ENCODE results near the gene ZBBX.

DNA sequence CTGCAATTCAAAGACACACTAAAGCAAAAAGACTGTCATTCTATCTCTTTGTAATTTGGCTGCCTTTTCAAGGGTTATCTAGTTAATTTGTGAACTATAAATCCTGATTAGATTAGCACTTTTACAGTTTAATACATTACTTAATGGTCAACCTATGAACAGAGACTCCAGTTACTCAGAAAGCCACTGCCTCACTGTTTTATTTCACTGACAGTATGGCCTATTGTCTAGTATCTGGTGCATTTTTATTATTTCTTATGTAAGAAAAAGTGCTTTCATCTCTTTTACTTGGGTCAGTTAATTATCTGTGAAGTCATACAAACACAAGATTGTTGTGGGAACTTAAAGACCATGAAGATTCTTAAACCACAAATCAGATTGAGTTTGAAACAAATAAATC, 133.8 kb downstream of the ZBBX start:
- TF ChIP-seq, protein P1, sequence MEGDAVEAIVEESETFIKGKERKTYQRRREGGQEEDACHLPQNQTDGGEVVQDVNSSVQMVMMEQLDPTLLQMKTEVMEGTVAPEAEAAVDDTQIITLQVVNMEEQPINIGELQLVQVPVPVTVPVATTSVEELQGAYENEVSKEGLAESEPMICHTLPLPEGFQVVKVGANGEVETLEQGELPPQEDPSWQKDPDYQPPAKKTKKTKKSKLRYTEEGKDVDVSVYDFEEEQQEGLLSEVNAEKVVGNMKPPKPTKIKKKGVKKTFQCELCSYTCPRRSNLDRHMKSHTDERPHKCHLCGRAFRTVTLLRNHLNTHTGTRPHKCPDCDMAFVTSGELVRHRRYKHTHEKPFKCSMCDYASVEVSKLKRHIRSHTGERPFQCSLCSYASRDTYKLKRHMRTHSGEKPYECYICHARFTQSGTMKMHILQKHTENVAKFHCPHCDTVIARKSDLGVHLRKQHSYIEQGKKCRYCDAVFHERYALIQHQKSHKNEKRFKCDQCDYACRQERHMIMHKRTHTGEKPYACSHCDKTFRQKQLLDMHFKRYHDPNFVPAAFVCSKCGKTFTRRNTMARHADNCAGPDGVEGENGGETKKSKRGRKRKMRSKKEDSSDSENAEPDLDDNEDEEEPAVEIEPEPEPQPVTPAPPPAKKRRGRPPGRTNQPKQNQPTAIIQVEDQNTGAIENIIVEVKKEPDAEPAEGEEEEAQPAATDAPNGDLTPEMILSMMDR (conservative IDR thresholded peaks at IDR 0.05; ENCODE audit: low read depth, low read length): no peak
- no peak for TF ChIP-seq EZH2 (IDR thresholded peaks at IDR 0.05; ENCODE audit: low read length, unreplicated experiment)

Measured in PC-3 (cell line).